Measurements from ENCODE around the gene ZNF613. TPM values are rescaled to one million over a fixed set of nuclear protein-coding genes. Genes with fewer than 3 reads are reported as not detected.
"Not testable (repeated sequence)": the region's sequence is repeated elsewhere in the genome, so short reads cannot be mapped to it uniquely, and the experiment has no call there.

The ZNF613 gene
- total RNA-seq, 1 donor from 2014 or later, result 6.5 TPM

DNA sequence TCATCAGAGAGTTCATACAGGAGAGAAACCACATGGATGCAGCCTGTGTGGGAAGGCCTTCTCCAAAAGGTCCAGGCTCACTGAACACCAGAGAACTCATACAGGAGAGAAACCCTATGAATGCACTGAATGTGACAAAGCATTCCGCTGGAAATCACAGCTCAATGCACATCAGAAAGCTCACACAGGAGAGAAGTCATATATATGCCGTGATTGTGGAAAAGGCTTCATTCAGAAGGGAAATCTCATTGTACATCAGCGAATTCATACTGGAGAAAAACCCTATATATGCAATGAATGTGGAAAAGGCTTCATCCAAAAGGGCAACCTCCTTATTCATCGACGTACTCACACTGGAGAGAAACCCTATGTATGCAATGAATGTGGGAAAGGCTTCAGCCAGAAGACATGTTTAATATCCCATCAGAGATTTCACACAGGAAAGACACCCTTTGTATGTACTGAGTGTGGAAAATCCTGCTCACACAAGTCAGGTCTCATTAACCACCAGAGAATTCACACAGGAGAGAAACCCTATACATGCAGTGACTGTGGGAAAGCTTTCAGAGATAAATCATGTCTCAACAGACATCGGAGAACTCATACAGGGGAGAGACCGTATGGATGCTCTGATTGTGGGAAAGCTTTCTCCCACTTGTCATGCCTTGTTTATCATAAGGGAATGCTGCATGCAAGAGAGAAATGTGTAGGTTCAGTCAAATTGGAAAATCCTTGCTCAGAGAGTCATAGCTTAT is 17.7 kb downstream of the ZNF613 start:
- H3K4me3 Mint-ChIP-seq (ENCODE audit: unreplicated experiment), result no peak overlapping the region
- peaks cover 94% of the 10 kb centered on the region for H3K9me3 Mint-ChIP-seq (ENCODE audit: low read depth)
- peaks cover 82% of the 10 kb centered on the region for H3K36me3 Mint-ChIP-seq (ENCODE audit: low read depth)
- no peaks in the 10 kb centered on the region for H3K27me3 Mint-ChIP-seq (ENCODE audit: low read depth)
- H3K4me1 Mint-ChIP-seq (ENCODE audit: low read depth), result no peaks in the 10 kb centered on the region
- DNase-seq (ENCODE audit: low spot score), result no peak
- TF ChIP-seq, protein P1, sequence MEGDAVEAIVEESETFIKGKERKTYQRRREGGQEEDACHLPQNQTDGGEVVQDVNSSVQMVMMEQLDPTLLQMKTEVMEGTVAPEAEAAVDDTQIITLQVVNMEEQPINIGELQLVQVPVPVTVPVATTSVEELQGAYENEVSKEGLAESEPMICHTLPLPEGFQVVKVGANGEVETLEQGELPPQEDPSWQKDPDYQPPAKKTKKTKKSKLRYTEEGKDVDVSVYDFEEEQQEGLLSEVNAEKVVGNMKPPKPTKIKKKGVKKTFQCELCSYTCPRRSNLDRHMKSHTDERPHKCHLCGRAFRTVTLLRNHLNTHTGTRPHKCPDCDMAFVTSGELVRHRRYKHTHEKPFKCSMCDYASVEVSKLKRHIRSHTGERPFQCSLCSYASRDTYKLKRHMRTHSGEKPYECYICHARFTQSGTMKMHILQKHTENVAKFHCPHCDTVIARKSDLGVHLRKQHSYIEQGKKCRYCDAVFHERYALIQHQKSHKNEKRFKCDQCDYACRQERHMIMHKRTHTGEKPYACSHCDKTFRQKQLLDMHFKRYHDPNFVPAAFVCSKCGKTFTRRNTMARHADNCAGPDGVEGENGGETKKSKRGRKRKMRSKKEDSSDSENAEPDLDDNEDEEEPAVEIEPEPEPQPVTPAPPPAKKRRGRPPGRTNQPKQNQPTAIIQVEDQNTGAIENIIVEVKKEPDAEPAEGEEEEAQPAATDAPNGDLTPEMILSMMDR (IDR thresholded peaks at IDR 0.05), result no peak
- H3K27ac Mint-ChIP-seq (ENCODE audit: unreplicated experiment), result no peak overlapping the region

DNA sequence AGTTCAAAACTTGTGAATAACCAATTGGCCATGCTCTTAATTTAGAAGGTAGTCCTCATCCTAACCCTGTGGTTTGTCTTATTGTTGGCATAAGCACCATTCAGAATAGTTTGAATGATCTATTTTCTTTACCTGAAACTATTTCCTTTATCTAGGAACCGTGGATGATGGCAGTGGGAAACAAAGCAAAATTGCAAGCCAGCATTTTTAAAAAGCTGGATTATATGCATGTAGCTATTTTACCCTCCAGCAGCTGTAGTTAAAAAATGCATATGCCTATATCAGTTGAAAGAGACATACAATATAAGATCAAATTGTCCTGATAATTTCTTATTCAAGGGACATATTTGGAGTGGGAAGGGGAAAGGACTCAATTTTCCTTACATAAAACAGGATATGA is 19.3 kb downstream of the ZNF613 start:
- Mint-ChIP-seq H3K27me3 (ENCODE audit: low read depth) (no peaks in the 10 kb centered on the region), H3K36me3 (ENCODE audit: low read depth) (peaks cover 71% of the 10 kb centered on the region), H3K27ac (ENCODE audit: unreplicated experiment) (no peak overlapping the region), H3K9me3 (ENCODE audit: low read depth) (peaks cover 94% of the 10 kb centered on the region), H3K4me3 (ENCODE audit: unreplicated experiment) (no peak overlapping the region), H3K4me1 (ENCODE audit: low read depth) (no peaks in the 10 kb centered on the region)
- no peak for DNase-seq (ENCODE audit: low spot score)
- TF ChIP-seq, protein P1 (IDR thresholded peaks at IDR 0.05), result no peak

DNA sequence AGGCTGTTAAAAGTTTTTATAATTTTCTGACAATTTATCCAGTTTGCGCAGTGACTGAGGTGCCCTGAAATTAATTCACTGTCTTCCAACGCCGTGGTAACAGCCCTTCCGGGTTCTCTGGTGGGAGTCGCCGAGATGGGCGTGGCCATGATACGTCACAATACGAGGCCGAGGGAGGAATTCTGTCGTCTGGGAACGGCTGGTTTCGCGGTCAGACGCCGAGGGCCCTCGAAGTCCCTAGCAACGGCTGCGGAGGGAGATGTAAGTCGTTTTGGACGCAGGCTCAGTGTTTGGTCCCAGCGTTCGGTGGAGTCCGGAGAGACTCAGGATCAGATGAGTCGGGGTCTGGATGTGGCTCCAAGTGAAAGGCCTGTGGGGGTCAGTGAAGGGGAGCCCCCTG is 21.7 kb downstream of the ZNF613 start:
- Mint-ChIP-seq H3K27ac (ENCODE audit: unreplicated experiment) (no peak overlapping the region), H3K36me3 (ENCODE audit: low read depth) (peaks cover 54% of the 10 kb centered on the region), H3K4me1 (ENCODE audit: low read depth) (no peaks in the 10 kb centered on the region), H3K4me3 (ENCODE audit: unreplicated experiment) (no peak overlapping the region), H3K9me3 (ENCODE audit: low read depth) (peaks cover 83% of the 10 kb centered on the region), H3K27me3 (ENCODE audit: low read depth) (no peaks in the 10 kb centered on the region)
- DNase-seq (ENCODE audit: low spot score), result no peak
- TF ChIP-seq, protein P1 (IDR thresholded peaks at IDR 0.05), result no peak

DNA sequence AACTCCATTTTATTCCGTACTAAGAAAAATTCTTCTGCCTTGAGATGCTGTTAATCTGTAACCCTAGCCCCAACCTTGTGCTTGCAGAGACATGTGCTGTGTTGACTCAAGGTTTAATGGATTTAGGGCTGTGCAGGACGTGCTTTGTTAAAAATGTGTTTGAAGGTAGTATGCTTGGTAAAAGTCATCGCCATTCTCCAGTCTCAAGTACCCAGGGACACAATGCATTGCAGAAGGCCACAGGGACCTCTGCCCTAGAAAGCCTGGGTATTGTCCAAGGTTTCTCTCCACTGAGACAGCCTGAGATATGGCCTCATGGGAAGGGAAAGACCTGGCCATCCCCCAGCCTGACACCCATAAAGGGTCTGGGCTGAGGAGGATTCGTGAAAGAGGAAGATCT is 30.6 kb downstream of the ZNF613 start:
- H3K36me3 Mint-ChIP-seq (ENCODE audit: low read depth), result peaks cover 29% of the 10 kb centered on the region
- H3K27me3 Mint-ChIP-seq (ENCODE audit: low read depth); DNase-seq (ENCODE audit: low spot score); H3K27ac Mint-ChIP-seq (ENCODE audit: unreplicated experiment); H3K4me3 Mint-ChIP-seq (ENCODE audit: unreplicated experiment); H3K4me1 Mint-ChIP-seq (ENCODE audit: low read depth): not testable (repeated sequence)
- H3K9me3 Mint-ChIP-seq (ENCODE audit: low read depth), result peaks cover 41% of the 10 kb centered on the region

DNA sequence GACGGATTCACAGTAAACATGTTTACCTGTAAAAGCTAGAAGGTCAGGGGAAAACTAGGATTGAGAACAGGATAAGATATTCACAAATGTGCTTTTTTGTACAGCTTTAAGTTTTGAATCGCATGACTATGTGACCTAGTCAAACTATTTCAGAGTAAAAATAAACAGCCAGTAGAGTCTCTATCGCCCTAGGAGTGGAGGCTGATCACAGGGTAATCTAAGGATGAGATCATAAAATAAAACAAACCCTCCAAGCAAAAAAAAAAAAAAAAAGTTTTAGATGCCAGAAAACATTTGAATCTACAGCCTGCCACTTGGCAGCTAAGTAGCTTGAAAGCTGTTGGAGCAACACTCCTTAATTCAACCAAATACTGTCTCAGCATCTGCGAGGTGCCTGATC is 32.5 kb downstream of the ZNF613 start:
- Mint-ChIP-seq H3K27ac (ENCODE audit: unreplicated experiment) (no peak overlapping the region), H3K36me3 (ENCODE audit: low read depth) (peaks cover 41% of the 10 kb centered on the region), H3K4me3 (ENCODE audit: unreplicated experiment) (no peak overlapping the region), H3K4me1 (ENCODE audit: low read depth) (peaks cover 3% of the 10 kb centered on the region), H3K27me3 (ENCODE audit: low read depth) (no peaks in the 10 kb centered on the region), H3K9me3 (ENCODE audit: low read depth) (peaks cover 43% of the 10 kb centered on the region)
- TF ChIP-seq, protein P1 (IDR thresholded peaks at IDR 0.05), result no peak
- no peak for DNase-seq (ENCODE audit: low spot score)

DNA sequence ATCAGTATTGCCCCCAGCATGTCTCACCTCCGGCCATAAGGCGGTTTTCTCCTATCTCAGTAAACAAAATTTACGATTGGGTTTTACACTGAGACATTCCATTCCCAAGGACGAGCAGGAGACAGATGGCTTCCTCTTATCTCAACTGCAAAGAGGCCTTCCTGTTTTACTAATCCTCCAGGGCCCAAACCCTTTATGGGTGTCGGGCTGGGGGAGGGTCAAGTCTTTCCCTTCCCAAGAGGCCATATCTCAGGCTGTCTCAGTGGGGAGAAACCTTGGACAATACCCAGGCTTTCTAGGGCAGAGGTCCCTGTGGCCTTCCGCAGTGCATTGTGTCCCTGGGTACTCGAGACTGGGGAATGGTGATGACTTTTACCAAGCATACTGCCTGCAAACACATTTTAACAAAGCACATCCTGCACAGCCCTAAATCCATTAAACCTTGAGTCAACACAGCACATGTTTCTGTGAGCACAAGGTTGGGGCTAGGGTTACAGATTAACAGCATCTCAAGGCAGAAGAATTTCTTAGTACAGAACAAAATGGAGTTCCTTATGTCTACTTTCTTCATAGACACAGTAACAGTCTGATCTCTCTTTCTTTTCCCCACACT is 33.5 kb downstream of the ZNF613 start:
- not testable (repeated sequence) for H3K4me3 Mint-ChIP-seq (ENCODE audit: unreplicated experiment); H3K27ac Mint-ChIP-seq (ENCODE audit: unreplicated experiment); DNase-seq (ENCODE audit: low spot score); H3K4me1 Mint-ChIP-seq (ENCODE audit: low read depth); H3K27me3 Mint-ChIP-seq (ENCODE audit: low read depth)
- peaks cover 51% of the 10 kb centered on the region for H3K36me3 Mint-ChIP-seq (ENCODE audit: low read depth)
- H3K9me3 Mint-ChIP-seq (ENCODE audit: low read depth), result peaks cover 47% of the 10 kb centered on the region
